ENCODE results near the gene BBIP1. TPM values are rescaled to one million over a fixed set of nuclear protein-coding genes. Genes with fewer than 3 reads are reported as not detected.
"Not testable (repeated sequence)": the region's sequence is repeated elsewhere in the genome, so short reads cannot be mapped to it uniquely, and the experiment has no call there.

Gene BBIP1
- total RNA-seq, 3 donors from 2014 or later (not counting 1 experiment from before 2014, with no cell fraction given): 27.2 to 58.6 (median 27.7) TPM

DNA sequence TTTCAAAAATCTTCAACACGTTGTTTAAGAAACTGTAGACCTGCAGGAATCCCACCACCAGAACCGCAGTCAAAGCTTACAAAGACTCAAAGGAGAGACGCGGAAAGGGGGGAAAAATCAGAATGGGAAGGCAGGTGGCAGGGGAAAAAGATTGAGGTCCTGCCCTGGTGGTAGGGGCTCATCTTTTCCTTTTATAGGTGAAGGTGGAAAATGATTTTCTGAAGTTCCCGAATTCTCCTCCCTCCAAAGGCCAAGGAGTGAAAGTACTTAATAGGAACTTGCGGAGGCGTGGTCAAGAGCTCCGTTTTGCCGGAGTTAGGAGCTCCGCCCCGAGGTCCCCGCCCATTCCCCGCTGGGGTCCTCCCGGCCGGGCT, 724 bp downstream of the BBIP1 start:
- peak overlapping the region; percentile 80 for H3K4me3 ChIP-seq (ENCODE audit: low read length)
- H3K4me3 Mint-ChIP-seq: peak overlapping the region; percentile 97
- intact Hi-C loops (cut with micrococcal nuclease): loop anchor here (10.0 kb wide), 1 partner anchor 613 kb away; the partner anchor contains the start of gene SMNDC1

DNA sequence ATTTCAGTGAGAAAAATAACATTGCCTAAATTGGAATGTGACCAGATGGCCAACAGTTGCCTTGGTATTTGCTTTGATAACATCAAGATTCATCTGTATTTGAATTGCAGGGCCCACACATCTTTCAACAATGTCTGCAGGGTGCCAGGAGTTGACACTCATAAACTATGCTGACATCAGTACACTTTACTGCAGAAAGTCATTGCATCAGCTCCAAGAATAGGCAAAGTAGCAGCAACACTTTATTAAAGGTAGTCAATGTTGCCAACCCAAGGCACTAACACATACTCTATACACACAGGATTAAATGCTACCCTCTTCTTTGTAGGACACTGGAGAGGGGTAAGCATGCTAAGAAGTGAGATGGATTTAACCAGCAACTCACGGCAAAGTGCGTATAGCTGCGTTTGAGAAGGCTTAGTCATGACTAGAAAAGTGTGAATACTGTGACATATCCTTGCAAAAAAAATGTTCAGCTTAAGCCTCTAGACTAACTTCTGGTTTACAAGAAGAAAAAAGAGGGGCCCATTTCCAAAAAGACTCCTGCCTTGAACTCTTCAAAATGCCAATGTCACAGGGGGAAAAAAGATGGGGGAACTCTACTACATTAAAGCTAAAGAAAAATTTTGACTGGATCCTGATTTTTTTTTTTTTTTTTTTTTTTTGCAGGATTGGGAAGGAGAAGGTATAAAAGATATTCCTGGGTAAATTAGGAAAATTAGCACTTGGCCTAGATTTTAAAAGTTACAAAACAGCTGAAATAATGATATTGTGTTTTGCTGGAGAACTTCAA, 2.2 kb downstream of the BBIP1 start:
- Histone ChIP-seq H3K4me1 (ENCODE audit: control insufficient read depth, insufficient read depth, low read length) (peaks cover 7% of the 10 kb centered on the region), H3K4me3 (ENCODE audit: low read length) (no peak overlapping the region), H3K36me3 (ENCODE audit: control insufficient read depth, insufficient read depth, low read length) (peaks cover 2% of the 10 kb centered on the region), H3K9me3 (ENCODE audit: control insufficient read depth, insufficient read depth, low read length) (no peaks in the 10 kb centered on the region), H3K27ac (ENCODE audit: low read length) (no peak overlapping the region), H3K27me3 (ENCODE audit: control insufficient read depth, insufficient read depth, low read length) (no peaks in the 10 kb centered on the region)
- ATAC-seq: no peak
- Mint-ChIP-seq H3K9me3 (no peaks in the 10 kb centered on the region), H3K4me3 (peak overlapping the region; percentile 97), H3K4me1 (peaks cover 30 to 35% of the 10 kb centered on the region in 2 donors), H3K36me3 (no peaks in the 10 kb centered on the region), H3K27ac (peak overlapping the region; percentile 99 to 100), H3K27me3 (ENCODE audit: low read depth in 2 of 2) (no peaks in the 10 kb centered on the region)
- intact Hi-C loops (cut with micrococcal nuclease): loop anchor here (10.0 kb wide), 1 partner anchor 612 kb away; the partner anchor contains the start of gene SMNDC1
- WGBS (ENCODE audit: insufficient coverage): 80% methylated on average over 3 of the region's 3 CpGs
- TF ChIP-seq, protein P1, sequence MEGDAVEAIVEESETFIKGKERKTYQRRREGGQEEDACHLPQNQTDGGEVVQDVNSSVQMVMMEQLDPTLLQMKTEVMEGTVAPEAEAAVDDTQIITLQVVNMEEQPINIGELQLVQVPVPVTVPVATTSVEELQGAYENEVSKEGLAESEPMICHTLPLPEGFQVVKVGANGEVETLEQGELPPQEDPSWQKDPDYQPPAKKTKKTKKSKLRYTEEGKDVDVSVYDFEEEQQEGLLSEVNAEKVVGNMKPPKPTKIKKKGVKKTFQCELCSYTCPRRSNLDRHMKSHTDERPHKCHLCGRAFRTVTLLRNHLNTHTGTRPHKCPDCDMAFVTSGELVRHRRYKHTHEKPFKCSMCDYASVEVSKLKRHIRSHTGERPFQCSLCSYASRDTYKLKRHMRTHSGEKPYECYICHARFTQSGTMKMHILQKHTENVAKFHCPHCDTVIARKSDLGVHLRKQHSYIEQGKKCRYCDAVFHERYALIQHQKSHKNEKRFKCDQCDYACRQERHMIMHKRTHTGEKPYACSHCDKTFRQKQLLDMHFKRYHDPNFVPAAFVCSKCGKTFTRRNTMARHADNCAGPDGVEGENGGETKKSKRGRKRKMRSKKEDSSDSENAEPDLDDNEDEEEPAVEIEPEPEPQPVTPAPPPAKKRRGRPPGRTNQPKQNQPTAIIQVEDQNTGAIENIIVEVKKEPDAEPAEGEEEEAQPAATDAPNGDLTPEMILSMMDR (IDR thresholded peaks at IDR 0.05): no peak
- no peak for DNase-seq

More for the DNA sequence above, 724 bp downstream of the BBIP1 start:
- peaks cover 7% of the 10 kb centered on the region for H3K4me1 ChIP-seq (ENCODE audit: control insufficient read depth, insufficient read depth, low read length)
- no peaks in the 10 kb centered on the region for H3K36me3 Mint-ChIP-seq
- H3K9me3 Mint-ChIP-seq: no peaks in the 10 kb centered on the region
- DNase-seq (peak in 1 of 2 donors; percentile 91), ATAC-seq (no peak)
- WGBS (ENCODE audit: insufficient coverage): 2% methylated on average over 12 of the region's 15 CpGs
- peak overlapping the region; percentile 99 to 100 for H3K27ac Mint-ChIP-seq
- H3K27me3 Mint-ChIP-seq (ENCODE audit: low read depth in 2 of 2): no peaks in the 10 kb centered on the region
- peaks cover 2% of the 10 kb centered on the region for H3K36me3 ChIP-seq (ENCODE audit: control insufficient read depth, insufficient read depth, low read length)
- TF ChIP-seq, protein P1 (IDR thresholded peaks at IDR 0.05): no peak
- no peaks in the 10 kb centered on the region for H3K9me3 ChIP-seq (ENCODE audit: control insufficient read depth, insufficient read depth, low read length)
- peaks cover 31 to 43% of the 10 kb centered on the region in 2 donors for H3K4me1 Mint-ChIP-seq
- H3K27ac ChIP-seq (ENCODE audit: low read length): peak overlapping the region; percentile 98
- no peaks in the 10 kb centered on the region for H3K27me3 ChIP-seq (ENCODE audit: control insufficient read depth, insufficient read depth, low read length)

DNA sequence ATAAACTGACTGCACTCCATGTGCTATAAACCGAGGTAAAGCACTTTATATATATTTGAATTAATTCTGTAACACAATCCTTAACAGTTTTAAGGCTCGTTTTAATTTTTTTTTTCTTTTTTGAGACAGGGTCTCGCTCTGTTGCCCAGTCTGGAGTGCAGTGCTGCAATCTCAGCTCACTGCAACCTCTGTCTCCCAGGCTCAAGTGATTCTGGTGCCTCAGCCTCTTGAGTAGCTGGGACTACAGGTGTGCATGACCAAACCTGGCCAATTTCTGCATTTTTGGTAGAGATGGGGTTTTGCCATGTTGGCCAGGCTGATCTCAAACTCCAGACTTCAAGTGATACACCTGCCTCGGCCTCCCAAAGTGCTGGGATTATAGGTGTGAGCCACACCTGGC, 3.4 kb downstream of the BBIP1 start:
- H3K27ac Mint-ChIP-seq; H3K9me3 ChIP-seq (ENCODE audit: control insufficient read depth, insufficient read depth, low read length); H3K9me3 Mint-ChIP-seq; H3K4me3 ChIP-seq (ENCODE audit: low read length); DNase-seq; H3K27me3 Mint-ChIP-seq (ENCODE audit: low read depth in 2 of 2); ATAC-seq; H3K4me1 ChIP-seq (ENCODE audit: control insufficient read depth, insufficient read depth, low read length); H3K27me3 ChIP-seq (ENCODE audit: control insufficient read depth, insufficient read depth, low read length); H3K4me3 Mint-ChIP-seq; H3K27ac ChIP-seq (ENCODE audit: low read length); H3K36me3 Mint-ChIP-seq; H3K36me3 ChIP-seq (ENCODE audit: control insufficient read depth, insufficient read depth, low read length): not testable (repeated sequence)
- 100% methylated on average over 4 of the region's 4 CpGs for WGBS (ENCODE audit: insufficient coverage)
- intact Hi-C loops (cut with micrococcal nuclease): loop anchor here (10.0 kb wide), 1 partner anchor 611 kb away; the partner anchor contains the start of gene SMNDC1
- H3K4me1 Mint-ChIP-seq: peaks cover 27% of the 10 kb centered on the region in 2 donors

DNA sequence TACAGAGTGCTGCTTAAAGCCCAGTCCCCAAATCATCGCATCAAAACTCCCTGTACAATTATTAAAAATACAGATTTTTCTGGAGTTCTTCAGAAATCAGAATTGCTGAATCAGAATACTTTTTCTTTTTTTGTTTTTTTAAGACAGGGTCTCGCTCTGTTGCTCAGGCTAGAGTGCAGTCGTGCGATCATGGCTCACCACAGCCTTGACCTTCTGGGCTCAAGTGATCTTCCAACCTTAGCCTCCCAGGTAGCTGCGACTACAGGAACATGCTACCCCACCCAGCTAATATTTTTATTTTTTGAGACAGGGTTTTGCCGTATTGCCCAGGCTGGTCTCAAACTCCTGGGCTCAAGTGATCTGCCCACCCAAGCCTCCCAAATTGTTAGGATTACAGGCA, 3.9 kb downstream of the BBIP1 start:
- no peaks in the 10 kb centered on the region for H3K27me3 ChIP-seq (ENCODE audit: control insufficient read depth, insufficient read depth, low read length)
- peaks cover 4% of the 10 kb centered on the region for H3K4me1 ChIP-seq (ENCODE audit: control insufficient read depth, insufficient read depth, low read length)
- H3K36me3 Mint-ChIP-seq: no peaks in the 10 kb centered on the region
- TF ChIP-seq, protein P1 (IDR thresholded peaks at IDR 0.05): no peak
- no peak overlapping the region for H3K27ac ChIP-seq (ENCODE audit: low read length)
- H3K27ac Mint-ChIP-seq: no peak overlapping the region
- H3K4me3 ChIP-seq (ENCODE audit: low read length): no peak overlapping the region
- ATAC-seq: no peak
- H3K9me3 Mint-ChIP-seq: no peaks in the 10 kb centered on the region
- no peak for DNase-seq
- no peaks in the 10 kb centered on the region for H3K9me3 ChIP-seq (ENCODE audit: control insufficient read depth, insufficient read depth, low read length)
- H3K4me1 Mint-ChIP-seq: peaks cover 21 to 27% of the 10 kb centered on the region in 2 donors
- no peaks in the 10 kb centered on the region for H3K27me3 Mint-ChIP-seq (ENCODE audit: low read depth in 2 of 2)
- H3K36me3 ChIP-seq (ENCODE audit: control insufficient read depth, insufficient read depth, low read length): peaks cover 4% of the 10 kb centered on the region
- intact Hi-C loops (cut with micrococcal nuclease): loop anchor here (10.0 kb wide), 1 partner anchor 610 kb away; the partner anchor contains the start of gene SMNDC1
- 85% methylated on average over 6 of the region's 6 CpGs for WGBS (ENCODE audit: insufficient coverage)
- H3K4me3 Mint-ChIP-seq: no peak overlapping the region
